GM18520 (cell line): ENCODE data around the gene TINCR.

ENCODE experiments used
- ATAC-seq: cut with Tn5 transposase; IDR thresholded peaks from one replicate; pipeline ENCODE4 v1.9.1; 2021; ENCODE audit not compliant: unreplicated experiment

TINCR gene

GRCh38 chr19:5590151-5590864 lies 22.6 kb upstream of the TINCR start:
- no peak for ATAC-seq

GRCh38 chr19:5588906-5589676 lies 21.3 kb upstream of the TINCR start:
- no peak for ATAC-seq

GRCh38 chr19:5588441-5588840 lies 20.7 kb upstream of the TINCR start:
- no peak for ATAC-seq

- ATAC-seq: no peak
Measured at GRCh38 chr19:5587661-5588060, 19.9 kb upstream of the TINCR start.

GRCh38 chr19:5587071-5587455 lies 19.3 kb upstream of the TINCR start:
- no peak for ATAC-seq

- no peak for ATAC-seq
Measured at GRCh38 chr19:5586300-5587070, 18.7 kb upstream of the TINCR start.

GRCh38 chr19:5585461-5586299 lies 17.9 kb upstream of the TINCR start:
- ATAC-seq: no peak

GRCh38 chr19:5580161-5580571 lies 12.4 kb upstream of the TINCR start:
- no peak for ATAC-seq

- no peak for ATAC-seq
Measured at GRCh38 chr19:5579697-5580096, 11.9 kb upstream of the TINCR start.

- no peak for ATAC-seq
Measured at GRCh38 chr19:5579286-5579685, 11.5 kb upstream of the TINCR start.

- ATAC-seq: no peak
Measured at GRCh38 chr19:5578097-5578846, 10.5 kb upstream of the TINCR start.

- ATAC-seq: no peak
Measured at GRCh38 chr19:5575590-5575989, 7.8 kb upstream of the TINCR start.

- ATAC-seq: no peak
Measured at GRCh38 chr19:5572556-5573286, 5.0 kb upstream of the TINCR start.

- ATAC-seq: no peak
Measured at GRCh38 chr19:5571777-5572176, 4.0 kb upstream of the TINCR start.

GRCh38 chr19:5567970-5568407 lies 236 bp upstream of the TINCR start:
- ATAC-seq: no peak

GRCh38 chr19:5564930-5565329 lies 2.8 kb downstream of the TINCR start:
- no peak for ATAC-seq

- ATAC-seq: no peak
Measured at GRCh38 chr19:5563935-5564612, 3.7 kb downstream of the TINCR start.

- ATAC-seq: no peak
Measured at GRCh38 chr19:5563008-5563431, 4.7 kb downstream of the TINCR start.

GRCh38 chr19:5562280-5562679 lies 5.5 kb downstream of the TINCR start:
- no peak for ATAC-seq
